ENCODE results near the gene POLN. TPM values are rescaled to one million over a fixed set of nuclear protein-coding genes. Genes with fewer than 3 reads are reported as not detected.
"Not testable (repeated sequence)": the region's sequence is repeated elsewhere in the genome, so short reads cannot be mapped to it uniquely, and the experiment has no call there.

Gene POLN
- total and polyA plus RNA-seq, 2 of the 4 experiments (the other 2 are of a cell fraction): 0.63 to 0.72 TPM

DNA sequence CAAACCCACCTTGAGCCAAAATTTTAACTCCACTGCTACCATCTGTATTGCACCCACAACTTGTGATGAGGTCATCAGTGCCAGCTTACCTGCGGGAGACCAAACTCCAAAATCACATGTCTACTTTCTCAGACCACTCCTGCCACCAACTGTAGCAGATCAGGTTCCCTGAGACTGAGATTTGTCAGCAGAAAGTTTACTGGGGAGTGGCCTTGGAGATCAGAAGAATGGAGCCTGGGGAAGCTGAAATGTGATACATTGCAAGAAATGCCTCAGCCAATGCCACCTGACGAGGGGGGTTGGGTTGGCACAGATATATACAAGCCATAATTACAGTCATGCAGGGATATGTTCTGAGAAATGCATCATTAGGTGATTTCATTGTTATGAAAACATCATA is 19.1 kb downstream of the POLN start:
- DNase-seq (no peak), ATAC-seq (ENCODE audit: low read depth) (no peak)
- Histone ChIP-seq H3K4me3 (ENCODE audit: insufficient read depth, low read depth, low read length) (no peak overlapping the region), H3K23ac (ENCODE audit: low read depth, low read length) (no peak overlapping the region), H3K79me1 (ENCODE audit: low read depth in 1 of 2, low read length in 2 of 2) (no peaks in the 10 kb centered on the region; a peak in 1 of 4 replicates), H2BK120ac (ENCODE audit: low read depth, low read length) (no peak overlapping the region), H2BK20ac (ENCODE audit: low read depth, low read length) (no peak overlapping the region), H2AFZ (replicated peaks; ENCODE audit: low read length, poor library complexity) (no peak overlapping the region), H3K4me1 (ENCODE audit: control insufficient read depth, insufficient read depth, low read length) (peaks cover 3% of the 10 kb centered on the region; the same call in 1 of the 2 replicates), H3K4me2 (ENCODE audit: low read depth, low read length) (no peak overlapping the region), H2BK15ac (ENCODE audit: low read depth, low read length) (no peak overlapping the region), H3K14ac (replicated peaks; ENCODE audit: low read depth, low read length) (no peak overlapping the region), H2AK9ac (replicated peaks; ENCODE audit: low read depth, low read length, poor library complexity) (no peak overlapping the region), H3K9me1 (ENCODE audit: insufficient read depth, low read length) (no peaks in the 10 kb centered on the region), H3K4ac (ENCODE audit: low read depth, low read length) (no peak overlapping the region), H3K9me3 (ENCODE audit: control insufficient read depth, insufficient read depth, low read length) (no peaks in the 10 kb centered on the region), H3K18ac (ENCODE audit: low read depth, low read length) (no peak overlapping the region), H4K8ac (ENCODE audit: low read depth in 2 of 2, low read length in 2 of 2) (no peak overlapping the region), H3K27me3 (ENCODE audit: control insufficient read depth, insufficient read depth, low read length) (no peaks in the 10 kb centered on the region), H2AK5ac (ENCODE audit: low read depth, low read length) (no peak overlapping the region), H4K5ac (ENCODE audit: low read depth, low read length) (no peak overlapping the region), H3K56ac (ENCODE audit: extremely low read depth, insufficient read depth, low read length) (no peak overlapping the region), H4K91ac (ENCODE audit: insufficient read depth, low read depth, low read length) (no peak overlapping the region), H4K20me1 (ENCODE audit: insufficient read depth, low read length) (peaks cover 11% of the 10 kb centered on the region), H3K9ac (ENCODE audit: low read depth, low read length) (no peak overlapping the region), H3K36me3 (ENCODE audit: control insufficient read depth, insufficient read depth, low read length) (peaks cover 2% of the 10 kb centered on the region; the same call in 1 of the 2 replicates), H2BK5ac (ENCODE audit: low read depth, low read length, poor library complexity, severe bottlenecking) (no peak overlapping the region), H3K27ac (ENCODE audit: insufficient read depth, low read length) (no peak overlapping the region)
- CTCF ChIA-PET: no interaction called here
- dilution Hi-C loops (cut with HindIII; ENCODE audit: low sequenced_read_pairs, unreplicated experiment) (no loop called here), intact Hi-C loops (cut with micrococcal nuclease) (loop anchor here (5.0 kb wide), 1 partner anchor 219 kb away; no protein-coding TSS in a partner anchor), in situ Hi-C loops (cut with MboI; ENCODE audit: low sequenced_read_pairs) (no loop called here)
- POLR2A ChIA-PET (ENCODE audit: unreplicated experiment): no interaction called here
- no CpG with 5 or more reads among the region's 2 CpGs for WGBS, 2 experiments (ENCODE audit: extremely low coverage in 2 of 2, insufficient read length in 1 of 2)
- TF ChIP-seq RAD21 (IDR thresholded peaks at IDR 0.05; ENCODE audit: low read length): no peak
- TF ChIP-seq POLR2A (IDR thresholded peaks at IDR 0.05; ENCODE audit: low read depth, low read length): no peak
- TF ChIP-seq FOS (IDR thresholded peaks at IDR 0.05; ENCODE audit: low read depth, low read length): no peak
- no peak for TF ChIP-seq RCOR1 (IDR thresholded peaks at IDR 0.05; ENCODE audit: insufficient replicate concordance, low read length)
- TF ChIP-seq CTCF (conservative IDR thresholded peaks at IDR 0.05; ENCODE audit: low read depth, low read length): no peak
- no peak for TF ChIP-seq CEBPB (IDR thresholded peaks at IDR 0.05; ENCODE audit: low read depth, low read length)
- TF ChIP-seq MXI1 (IDR thresholded peaks at IDR 0.05; ENCODE audit: borderline replicate concordance, low read depth, low read length): no peak
- TF ChIP-seq BHLHE40 (IDR thresholded peaks at IDR 0.05; ENCODE audit: low read depth, low read length): no peak
- BruUV-seq (replicated peaks): no TSS peak

GRCh38 chr4:2221378-2221777 is 20.5 kb downstream of the POLN start:
- H2AK5ac ChIP-seq (ENCODE audit: low read depth, low read length); H3K9me3 ChIP-seq (ENCODE audit: control insufficient read depth, insufficient read depth, low read length); H3K4ac ChIP-seq (ENCODE audit: low read depth, low read length); H3K14ac ChIP-seq (replicated peaks; ENCODE audit: low read depth, low read length); H2BK120ac ChIP-seq (ENCODE audit: low read depth, low read length); H3K27ac ChIP-seq (ENCODE audit: insufficient read depth, low read length); H3K9me1 ChIP-seq (ENCODE audit: insufficient read depth, low read length); H2AFZ ChIP-seq (replicated peaks; ENCODE audit: low read length, poor library complexity); H3K36me3 ChIP-seq (ENCODE audit: control insufficient read depth, insufficient read depth, low read length); H2BK15ac ChIP-seq (ENCODE audit: low read depth, low read length); BruUV-seq (replicated peaks); H4K91ac ChIP-seq (ENCODE audit: insufficient read depth, low read depth, low read length); H3K4me2 ChIP-seq (ENCODE audit: low read depth, low read length); H2BK20ac ChIP-seq (ENCODE audit: low read depth, low read length); H3K9ac ChIP-seq (ENCODE audit: low read depth, low read length); DNase-seq; dilution Hi-C loops (cut with HindIII; ENCODE audit: low sequenced_read_pairs, unreplicated experiment); in situ Hi-C loops (cut with MboI; ENCODE audit: low sequenced_read_pairs); H3K18ac ChIP-seq (ENCODE audit: low read depth, low read length); H3K79me1 ChIP-seq (ENCODE audit: low read depth in 1 of 2, low read length in 2 of 2); H4K8ac ChIP-seq (ENCODE audit: low read depth in 2 of 2, low read length in 2 of 2); H3K4me1 ChIP-seq (ENCODE audit: control insufficient read depth, insufficient read depth, low read length); H3K56ac ChIP-seq (ENCODE audit: extremely low read depth, insufficient read depth, low read length); H3K27me3 ChIP-seq (ENCODE audit: control insufficient read depth, insufficient read depth, low read length); H3K4me3 ChIP-seq (ENCODE audit: insufficient read depth, low read depth, low read length); H2BK5ac ChIP-seq (ENCODE audit: low read depth, low read length, poor library complexity, severe bottlenecking); H4K5ac ChIP-seq (ENCODE audit: low read depth, low read length); H2AK9ac ChIP-seq (replicated peaks; ENCODE audit: low read depth, low read length, poor library complexity); ATAC-seq (ENCODE audit: low read depth); H3K23ac ChIP-seq (ENCODE audit: low read depth, low read length); POLR2A ChIA-PET (ENCODE audit: unreplicated experiment): not testable (repeated sequence)
- intact Hi-C loops (cut with micrococcal nuclease): loop anchor here (5.0 kb wide), 1 partner anchor 221 kb away; no protein-coding TSS in a partner anchor
- peaks cover 11% of the 10 kb centered on the region for H4K20me1 ChIP-seq (ENCODE audit: insufficient read depth, low read length)
- no CpG with 5 or more reads among the region's 4 CpGs for WGBS, 2 experiments (ENCODE audit: extremely low coverage in 2 of 2, insufficient read length in 1 of 2)
- CTCF ChIA-PET: interaction anchor here (2.6 kb wide), 1 partner anchor 11 kb away, joined by 10 read pairs; no protein-coding TSS in a partner anchor

All from IMR-90 (cell line).